ENCODE results near the gene RGL1. TPM values are rescaled to one million over a fixed set of nuclear protein-coding genes. Genes with fewer than 3 reads are reported as not detected.

RGL1 gene
- total RNA-seq, 1 donor from 2014 or later = 34.0 TPM

DNA sequence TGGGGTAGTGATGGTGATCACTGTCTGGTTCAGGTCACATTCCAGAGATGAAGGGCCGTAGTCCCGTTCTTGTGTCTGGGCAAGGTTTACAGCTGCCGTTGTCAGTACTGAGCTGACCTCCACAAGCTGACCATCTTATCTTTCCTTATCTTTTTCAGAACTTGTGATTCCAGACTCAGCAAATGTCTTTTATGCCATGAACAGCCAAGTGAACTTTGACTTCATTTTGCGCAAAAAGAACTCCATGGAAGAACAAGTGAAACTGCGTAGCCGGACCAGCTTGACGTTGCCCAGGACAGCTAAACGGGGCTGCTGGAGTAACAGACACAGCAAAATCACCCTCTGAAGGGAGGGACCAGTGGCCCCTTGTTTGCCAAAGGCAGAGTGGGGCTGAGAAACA, 121.0 kb downstream of the RGL1 start:
- H3K27ac Mint-ChIP-seq = no peak overlapping the region

DNA sequence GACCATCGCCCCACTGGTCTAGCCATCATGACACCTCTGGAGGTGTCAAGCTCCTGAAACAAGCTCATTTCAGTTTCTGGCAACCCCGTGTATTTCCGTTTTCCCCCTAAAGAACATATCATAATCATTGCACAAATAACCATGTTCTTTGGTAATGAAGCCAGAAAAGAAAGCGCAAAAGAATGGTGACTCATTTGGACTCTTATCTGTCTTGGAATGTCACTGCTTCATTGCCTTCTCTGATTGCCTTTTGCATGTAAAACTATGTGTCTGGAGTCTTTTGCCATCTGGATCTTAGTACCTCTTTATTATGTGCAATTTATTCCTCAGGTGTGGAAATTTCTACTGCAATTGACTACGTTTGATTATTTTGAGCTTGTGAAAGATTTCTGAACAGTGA, 122.1 kb downstream of the RGL1 start:
- no peak overlapping the region for H3K4me3 Mint-ChIP-seq
- no peak for DNase-seq (ENCODE audit: low spot score in 2 of 2, unreplicated experiment in 2 of 2)
- TF ChIP-seq, protein P1, sequence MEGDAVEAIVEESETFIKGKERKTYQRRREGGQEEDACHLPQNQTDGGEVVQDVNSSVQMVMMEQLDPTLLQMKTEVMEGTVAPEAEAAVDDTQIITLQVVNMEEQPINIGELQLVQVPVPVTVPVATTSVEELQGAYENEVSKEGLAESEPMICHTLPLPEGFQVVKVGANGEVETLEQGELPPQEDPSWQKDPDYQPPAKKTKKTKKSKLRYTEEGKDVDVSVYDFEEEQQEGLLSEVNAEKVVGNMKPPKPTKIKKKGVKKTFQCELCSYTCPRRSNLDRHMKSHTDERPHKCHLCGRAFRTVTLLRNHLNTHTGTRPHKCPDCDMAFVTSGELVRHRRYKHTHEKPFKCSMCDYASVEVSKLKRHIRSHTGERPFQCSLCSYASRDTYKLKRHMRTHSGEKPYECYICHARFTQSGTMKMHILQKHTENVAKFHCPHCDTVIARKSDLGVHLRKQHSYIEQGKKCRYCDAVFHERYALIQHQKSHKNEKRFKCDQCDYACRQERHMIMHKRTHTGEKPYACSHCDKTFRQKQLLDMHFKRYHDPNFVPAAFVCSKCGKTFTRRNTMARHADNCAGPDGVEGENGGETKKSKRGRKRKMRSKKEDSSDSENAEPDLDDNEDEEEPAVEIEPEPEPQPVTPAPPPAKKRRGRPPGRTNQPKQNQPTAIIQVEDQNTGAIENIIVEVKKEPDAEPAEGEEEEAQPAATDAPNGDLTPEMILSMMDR (IDR thresholded peaks at IDR 0.05; ENCODE audit: unreplicated experiment) = no peak
- H3K4me1 Mint-ChIP-seq = peaks cover 5% of the 10 kb centered on the region
- peaks cover 32% of the 10 kb centered on the region for H3K36me3 Mint-ChIP-seq
- no peaks in the 10 kb centered on the region for H3K27me3 Mint-ChIP-seq (ENCODE audit: low read depth)
- no peaks in the 10 kb centered on the region for H3K9me3 Mint-ChIP-seq
- no peak overlapping the region for H3K27ac Mint-ChIP-seq

More for the DNA sequence above, 121.0 kb downstream of the RGL1 start:
- DNase-seq (ENCODE audit: low spot score in 2 of 2, unreplicated experiment in 2 of 2) = no peak
- H3K4me1 Mint-ChIP-seq = no peaks in the 10 kb centered on the region
- H3K9me3 Mint-ChIP-seq = no peaks in the 10 kb centered on the region
- H3K27me3 Mint-ChIP-seq (ENCODE audit: low read depth) = no peaks in the 10 kb centered on the region
- H3K4me3 Mint-ChIP-seq = no peak overlapping the region
- H3K36me3 Mint-ChIP-seq = peaks cover 33% of the 10 kb centered on the region
- TF ChIP-seq, protein P1 (IDR thresholded peaks at IDR 0.05; ENCODE audit: unreplicated experiment) = no peak

DNA sequence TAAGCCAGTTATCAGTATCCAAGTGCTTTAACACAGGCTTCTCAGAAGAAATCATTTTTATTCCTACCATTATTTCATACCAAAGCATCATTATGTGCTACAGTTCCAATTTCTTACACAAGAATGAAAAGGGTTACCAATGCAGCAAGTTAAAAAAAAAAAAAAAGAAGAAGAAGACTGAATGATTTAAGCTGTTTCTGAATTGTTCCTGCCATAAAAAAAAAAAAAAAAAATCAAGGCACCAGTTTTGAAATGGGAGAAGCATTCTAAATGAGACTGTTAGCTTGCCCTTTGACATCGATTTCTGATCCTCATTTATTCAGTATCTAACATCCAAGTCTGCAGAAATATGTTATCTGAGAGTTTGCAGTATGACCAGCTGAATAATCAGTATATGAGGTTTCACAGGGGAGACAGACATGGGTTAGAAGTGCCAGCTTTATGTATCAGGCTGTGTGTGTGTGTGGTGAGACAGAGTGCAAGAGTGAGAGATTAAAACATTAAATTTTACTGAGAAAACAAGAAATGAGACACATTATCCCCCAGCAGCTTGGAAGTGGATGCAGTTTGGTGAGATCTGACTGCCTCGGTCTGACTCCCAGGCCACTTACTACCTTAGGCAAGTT, 126.8 kb downstream of the RGL1 start:
- DNase-seq (ENCODE audit: low spot score in 2 of 2, unreplicated experiment in 2 of 2) = no peak
- Mint-ChIP-seq H3K27ac (no peak overlapping the region), H3K4me1 (peaks cover 18% of the 10 kb centered on the region), H3K27me3 (ENCODE audit: low read depth) (no peaks in the 10 kb centered on the region), H3K4me3 (no peak overlapping the region), H3K36me3 (peaks cover 14% of the 10 kb centered on the region), H3K9me3 (no peaks in the 10 kb centered on the region)
- TF ChIP-seq, protein P1 (IDR thresholded peaks at IDR 0.05; ENCODE audit: unreplicated experiment) = no peak

DNA sequence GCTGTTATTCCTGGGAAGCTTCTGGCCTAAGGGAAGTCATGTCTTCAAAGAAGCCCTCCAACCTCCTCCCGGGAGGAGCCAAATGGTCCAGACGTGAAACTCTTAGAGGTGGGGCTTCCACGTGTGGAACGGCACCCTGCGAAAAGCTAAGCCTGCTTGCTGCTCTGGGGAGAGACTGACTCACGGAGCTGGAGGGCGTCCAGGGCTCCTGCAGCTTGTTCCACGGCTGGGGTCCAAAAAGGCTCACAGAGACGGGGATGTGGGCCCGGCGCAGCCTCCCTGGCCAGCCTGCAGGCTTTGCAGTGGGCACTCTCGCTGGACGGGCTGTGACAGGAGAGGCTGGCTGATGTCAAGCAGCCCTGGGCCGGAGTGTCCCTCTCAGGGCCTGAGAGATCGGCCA, 127.5 kb downstream of the RGL1 start:
- no peaks in the 10 kb centered on the region for H3K9me3 Mint-ChIP-seq
- H3K4me3 Mint-ChIP-seq = no peak overlapping the region
- no peaks in the 10 kb centered on the region for H3K27me3 Mint-ChIP-seq (ENCODE audit: low read depth)
- H3K4me1 Mint-ChIP-seq = peaks cover 18% of the 10 kb centered on the region
- no peak overlapping the region for H3K27ac Mint-ChIP-seq
- peaks cover 7% of the 10 kb centered on the region for H3K36me3 Mint-ChIP-seq
- DNase-seq (ENCODE audit: low spot score in 2 of 2, unreplicated experiment in 2 of 2) = no peak
- TF ChIP-seq, protein P1 (IDR thresholded peaks at IDR 0.05; ENCODE audit: unreplicated experiment) = no peak

DNA sequence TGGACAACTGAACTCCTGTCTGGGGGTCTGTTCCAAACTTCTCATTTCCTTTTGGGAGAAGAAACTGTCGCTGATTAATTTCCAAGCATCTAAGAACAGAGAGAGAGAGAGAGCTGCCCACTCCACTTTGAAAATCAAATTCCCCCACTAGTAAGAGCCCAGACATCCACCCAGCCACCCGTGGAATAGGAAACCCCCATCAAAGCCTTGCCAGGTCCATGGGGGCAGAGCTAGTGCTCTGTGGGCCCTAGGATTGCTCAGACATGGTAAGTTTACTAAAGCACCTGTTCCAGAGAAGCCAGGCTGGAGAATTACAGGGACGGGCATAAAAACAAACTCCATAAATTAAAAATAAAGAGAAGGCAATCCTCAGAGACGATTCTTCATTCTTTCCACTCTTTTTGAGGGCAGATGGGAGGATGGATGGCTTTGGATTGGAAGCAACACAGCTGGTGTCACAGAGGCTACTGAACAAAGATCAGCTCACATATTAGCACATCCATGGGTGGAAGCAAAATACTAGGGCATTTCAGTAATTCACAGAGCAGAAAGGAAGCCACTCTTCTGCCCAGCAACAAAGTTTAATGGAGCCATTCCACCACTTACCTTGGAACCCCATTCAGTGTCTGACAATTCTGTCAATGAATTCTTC, 128.7 kb downstream of the RGL1 start:
- Mint-ChIP-seq H3K9me3 (no peaks in the 10 kb centered on the region), H3K27ac (no peak overlapping the region), H3K27me3 (ENCODE audit: low read depth) (no peaks in the 10 kb centered on the region), H3K4me3 (no peak overlapping the region), H3K36me3 (peaks cover 5% of the 10 kb centered on the region), H3K4me1 (peaks cover 18% of the 10 kb centered on the region)
- no peak for DNase-seq (ENCODE audit: low spot score in 2 of 2, unreplicated experiment in 2 of 2)
- TF ChIP-seq, protein P1 (IDR thresholded peaks at IDR 0.05; ENCODE audit: unreplicated experiment) = no peak
